ENCODE results near the gene PPM1L.

GRCh38 chr3:161084277-161084676 is 328.2 kb downstream of the PPM1L start:
- TF ChIP-seq CTCF (IDR thresholded peaks at IDR 0.05) (no peak), EZH2 (IDR thresholded peaks at IDR 0.05; ENCODE audit: borderline replicate concordance, insufficient read depth, low read depth, low read length, poor library complexity, severe bottlenecking) (no peak)

Measured in B cell (primary cell).